Lower leg skin (tissue), 4 donors: ENCODE data around the gene PDCD11. TPM values are rescaled to one million over a fixed set of nuclear protein-coding genes. Genes with fewer than 3 reads are reported as not detected.

Source experiments
- DNase-seq, 2 donors: peaks; one replicate each; pipeline ENCODE4 v3.0.0-alpha.2; 2019; ENCODE audit warnings: low spot score in 2 of 2
- H3K4me3 ChIP-seq: fragments of 200-600 bp; sonication (generic); 2 replicates; pipeline ENCODE4 v1.5.1; 2017; ENCODE audit warnings: mild to moderate bottlenecking, low read depth; ENCODE audit not compliant: poor library complexity, severe bottlenecking
- CTCF ChIP-seq, 3 donors: fragments of 450-650 bp; IDR thresholded peaks; one replicate each; pipeline ENCODE4 v1.5.1; 2016; ENCODE audit warnings: antibody characterized with exemption in 3 of 3, mild to moderate bottlenecking in 3 of 3, moderate library complexity in 2 of 3
- POLR2A ChIP-seq, 2 donors: fragments of 450-650 bp; IDR thresholded peaks; one replicate each; pipeline ENCODE4 v1.6.1; 2016 to 2017; ENCODE audit warnings: antibody characterized with exemption in 2 of 2, mild to moderate bottlenecking in 1 of 2, moderate library complexity in 1 of 2
- WGBS, 2 donors: methylation state at CpG; one replicate each; pipeline ENCODE4 v1.1.5; 2018; 5-methylcytosine and 5-hydroxymethylcytosine counted together
- intact Hi-C: fragments of 100-400 bp; cut with DNase I; formaldehyde crosslinking; loops from one replicate; pipeline ENCODE4 v1.15.0; 2023; ENCODE audit warnings: low total_unique reads
- microRNA counts, 2 donors: library from miRNA; unstranded; fragments of <30 nt; microRNA quantifications; one replicate each; lab custom pipeline; 2016
- microRNA-seq, 2 donors: library from miRNA; unstranded; fragments of <30 nt; microRNA quantifications; one replicate each; pipeline ENCODE4, GENCODE V29; 2016; ENCODE audit warnings: borderline replicate concordance in 2 of 2, borderline number of aligned reads in 1 of 2
- total RNA-seq, 4 donors: library from RNA; depleted of rRNA; stranded (reverse); fragments of >200 nt; gene quantifications; one replicate each; pipeline ENCODE4 v1.1.0, GENCODE V29; 2016

The PDCD11 gene
- total RNA-seq, 4 donors from 2014 or later: 14.2 to 23.1 (median 20.5) TPM

DNA sequence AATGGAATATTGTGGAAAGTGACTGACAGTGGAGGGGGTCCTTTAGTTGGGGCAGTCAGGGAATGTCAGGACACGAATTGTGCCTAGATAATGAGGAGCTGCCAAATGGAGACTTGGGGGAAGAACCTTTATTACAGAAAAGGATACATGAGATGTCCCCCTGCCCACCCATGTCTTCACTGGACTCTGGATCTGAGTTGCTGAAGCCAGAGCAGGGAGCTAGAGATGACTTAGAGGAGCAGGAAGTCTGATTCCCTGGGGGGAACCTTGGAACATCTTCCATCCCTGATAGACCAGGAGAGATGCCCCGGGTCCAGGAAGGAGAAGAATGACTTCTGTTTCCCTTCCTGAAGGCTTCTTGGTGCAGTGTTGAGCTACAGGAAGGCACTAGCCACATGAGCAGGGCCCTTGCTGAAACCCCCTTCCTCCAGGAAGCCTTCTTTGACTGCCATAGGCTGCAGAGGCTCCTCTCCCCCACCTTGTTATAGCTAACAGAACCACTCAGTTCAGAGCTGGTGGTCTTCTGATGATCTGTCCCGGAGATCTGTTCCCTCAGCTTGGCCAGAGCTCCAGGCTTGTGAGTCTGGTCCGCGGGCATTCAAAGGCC lies 96.3 kb downstream of the PDCD11 start:
- no peak for DNase-seq
- 71 to 75% methylated on average over 4 to 5 of the region's 5 CpGs for WGBS, 2 donors
- intact Hi-C loops: no loop called here
- no peak overlapping the region for H3K4me3 ChIP-seq
- TF ChIP-seq CTCF (IDR thresholded peaks at IDR 0.05): no peak
- no peak for TF ChIP-seq POLR2A (IDR thresholded peaks at IDR 0.05)

GRCh38 chr10:103493362-103493915 lies 97.0 kb downstream of the PDCD11 start, which contains the start of gene NEURL1:
Gene NEURL1 (plus strand): TSS chr10:103493705. CDS start chr10:103494388, 683 bp downstream.
- TF ChIP-seq CTCF (IDR thresholded peaks at IDR 0.05): no peak
- no peak for TF ChIP-seq POLR2A (IDR thresholded peaks at IDR 0.05)
- 4 to 6% methylated on average over 23 to 38 of the region's 65 CpGs for WGBS, 2 donors
- peak within 1 kb of the TSS; percentile 22 for H3K4me3 ChIP-seq
- intact Hi-C loops: no loop called here
- no peak for DNase-seq

GRCh38 chr10:103493916-103494877 lies 97.8 kb downstream of the PDCD11 start:
- peak overlapping the region; percentile 22 for H3K4me3 ChIP-seq
- no peak for TF ChIP-seq CTCF (IDR thresholded peaks at IDR 0.05)
- TF ChIP-seq POLR2A (IDR thresholded peaks at IDR 0.05): no peak
- intact Hi-C loops: no loop called here
- DNase-seq: no peak
- 5 to 12% methylated on average over 17 to 29 of the region's 92 CpGs for WGBS, 2 donors

- WGBS, 2 donors: 83 to 89% methylated on average over 3 of the region's 3 CpGs
- no peak for DNase-seq
- TF ChIP-seq CTCF (IDR thresholded peaks at IDR 0.05) (no peak), POLR2A (IDR thresholded peaks at IDR 0.05) (no peak)
- intact Hi-C loops: no loop called here
- H3K4me3 ChIP-seq: no peak overlapping the region
Measured at GRCh38 chr10:103495321-103495720, 98.9 kb downstream of the PDCD11 start.

MicroRNA genes within 50 kb of the gene (microRNA counts, 767-probe panel; counts per million panel counts)
- 0 to 358 counts per million in 2 donors for microRNA hsa-miR-1307-3p (lab: Ali Mortazavi, UCI)

Small RNAs within 50 kb of the gene (microRNA-seq; reads per million reads assigned to microRNA genes)
- gene MIR1307: 234 to 292 reads per million in 2 donors

Other genes starting within 250 kb of the PDCD11 start
- 10 to 100 TPM; 36.0 to 53.6 (median 40.8) TPM for gene NT5C2, start 203.4 kb upstream of the PDCD11 start, total RNA-seq
- gene RPEL1, start 150.7 kb upstream of the PDCD11 start, total RNA-seq: not detected
- 1 to 10 TPM in 2 of 4 donors, under 1 TPM in 2; 0.30 to 2.5 (median 1.1) TPM for gene INA, start 119.5 kb upstream of the PDCD11 start, total RNA-seq
- gene PCGF6, start 45.5 kb upstream of the PDCD11 start, total RNA-seq: 10 to 100 TPM in 1 of 4 donors, 1 to 10 TPM in 3; 5.4 to 10.9 (median 7.0) TPM
- 1 to 10 TPM; 4.1 to 8.9 (median 6.1) TPM for gene TAF5, start 28.6 kb upstream of the PDCD11 start, total RNA-seq
- 100 to 1,000 TPM in 3 of 4 donors, 10 to 100 TPM in 1; 56.0 to 222 (median 152) TPM for gene ATP5MK, start 151 bp upstream of the PDCD11 start, total RNA-seq
- gene CALHM2, start 55.7 kb downstream of the PDCD11 start, total RNA-seq: 10 to 100 TPM; 13.8 to 37.2 (median 15.4) TPM
- not detected for gene CALHM1, start 62.3 kb downstream of the PDCD11 start, total RNA-seq
- gene CALHM3, start 82.6 kb downstream of the PDCD11 start, total RNA-seq: not detected
- under 1 TPM in 3 of 4 donors, not detected in 1; 0.13 to 0.23 (median 0.22) TPM for gene NEURL1, start 97.1 kb downstream of the PDCD11 start, total RNA-seq